ENCODE data around the gene NR5A2. TPM values are rescaled to one million over a fixed set of nuclear protein-coding genes. Genes with fewer than 3 reads are reported as not detected.

NR5A2 gene
- total RNA-seq, 1 experiment from 2014 or later: 4.7 TPM

GRCh38 chr1:200146100-200146499 lies 118.6 kb downstream of the NR5A2 start:
- no peak overlapping the region for H3K9ac ChIP-seq (ENCODE audit: extremely low read depth, insufficient read length, low read length)
- H3K4me1 Mint-ChIP-seq: no peaks in the 10 kb centered on the region
- no peak overlapping the region for H3K23ac ChIP-seq (ENCODE audit: insufficient read length, low read depth, low read length)
- H2AFZ ChIP-seq (ENCODE audit: low read length): no peak overlapping the region
- H4K91ac ChIP-seq (ENCODE audit: insufficient read length, low read depth, low read length): no peak overlapping the region
- no peaks in the 10 kb centered on the region for H4K20me1 ChIP-seq (ENCODE audit: control insufficient read depth, insufficient read depth, insufficient read length)
- H3K79me2 ChIP-seq (ENCODE audit: insufficient read depth, low read length): no peaks in the 10 kb centered on the region
- H2BK12ac ChIP-seq (ENCODE audit: insufficient read length, low read depth, low read length): no peak overlapping the region
- no peak overlapping the region for H2AK5ac ChIP-seq (ENCODE audit: insufficient read length, low read length)
- H3K27me3 Mint-ChIP-seq (ENCODE audit: low read depth): no peaks in the 10 kb centered on the region
- H4K5ac ChIP-seq (ENCODE audit: insufficient read length, low read depth, low read length): no peak overlapping the region
- no peak overlapping the region for H3K56ac ChIP-seq (ENCODE audit: insufficient read length, low read depth, low read length)
- no peak overlapping the region for H3K27ac ChIP-seq (ENCODE audit: insufficient read length, low read depth, low read length)
- H3K4me3 Mint-ChIP-seq: no peak overlapping the region
- H2BK5ac ChIP-seq (ENCODE audit: insufficient read length, low read length): no peak overlapping the region
- H3K14ac ChIP-seq (ENCODE audit: insufficient read depth, low read length): no peak overlapping the region
- H3K4me1 ChIP-seq (ENCODE audit: insufficient read depth, low read length): no peaks in the 10 kb centered on the region
- DNase-seq: no peak
- no peaks in the 10 kb centered on the region for H3K36me3 Mint-ChIP-seq (ENCODE audit: insufficient read depth in 1 of 3, low read depth in 3 of 3)
- no peaks in the 10 kb centered on the region for H3K23me2 ChIP-seq (ENCODE audit: insufficient read length, low read depth, low read length, poor library complexity, severe bottlenecking)
- no peak overlapping the region for H2BK120ac ChIP-seq (ENCODE audit: low read depth, low read length, poor library complexity, severe bottlenecking)
- no peak overlapping the region for H3T11ph ChIP-seq (ENCODE audit: low read length)
- no CpG with 5 or more reads among the region's 1 CpG for WGBS (ENCODE audit: extremely low coverage, insufficient read length, low lambda C conversion rate)
- H4K8ac ChIP-seq (replicated peaks; ENCODE audit: insufficient read length, low read depth, low read length): no peak overlapping the region
- no peak overlapping the region for H3K18ac ChIP-seq (ENCODE audit: insufficient read length, low read depth, low read length)
- no peak for TF ChIP-seq CTCF (conservative IDR thresholded peaks at IDR 0.05)
- H3K9me3 Mint-ChIP-seq: no peaks in the 10 kb centered on the region
- H3K27ac Mint-ChIP-seq: no peak overlapping the region
- no peak overlapping the region for H3K4ac ChIP-seq (ENCODE audit: low read depth, low read length)
- H3K4me2 ChIP-seq (ENCODE audit: insufficient read depth, insufficient read length, low read length): no peak overlapping the region
- H3K9me3 ChIP-seq (ENCODE audit: control insufficient read depth, low read depth, low read length): no peaks in the 10 kb centered on the region
- H2BK20ac ChIP-seq (ENCODE audit: low read depth, low read length, poor library complexity, severe bottlenecking): no peak overlapping the region
- no peaks in the 10 kb centered on the region for H3K27me3 ChIP-seq (ENCODE audit: insufficient read depth, low read length)
- H3K79me1 ChIP-seq (ENCODE audit: insufficient read depth, low read depth, low read length, poor library complexity, severe bottlenecking): no peaks in the 10 kb centered on the region
- H2BK15ac ChIP-seq (ENCODE audit: low read depth, low read length): no peak overlapping the region

Data from H9 (cell line).